HG02852 (cell line): ENCODE results near the gene SMYD4.
"Not testable (repeated sequence)": the region's sequence is repeated elsewhere in the genome, so short reads cannot be mapped to it uniquely, and the experiment has no call there.

Experiments
- ATAC-seq: cut with Tn5 transposase; IDR thresholded peaks from one replicate; pipeline ENCODE4 v1.9.1; 2021; ENCODE audit warnings: mild to moderate bottlenecking, moderate library complexity; ENCODE audit not compliant: unreplicated experiment

Gene SMYD4

GRCh38 chr17:1834380-1835149 is 4.9 kb upstream of the SMYD4 start:
- peak; percentile 53 for ATAC-seq

GRCh38 chr17:1830288-1830687 is 586 bp upstream of the SMYD4 start:
- ATAC-seq: no peak

- peak; percentile 11 for ATAC-seq
These were observed 498 bp downstream of the SMYD4 start for GRCh38 chr17:1829216-1829591.

GRCh38 chr17:1820528-1821252 is 9.0 kb downstream of the SMYD4 start:
- no peak for ATAC-seq

- ATAC-seq: no peak
These were observed 16.6 kb downstream of the SMYD4 start for GRCh38 chr17:1813088-1813487.

GRCh38 chr17:1810450-1811103 is 19.1 kb downstream of the SMYD4 start:
- no peak for ATAC-seq

- ATAC-seq: not testable (repeated sequence)
These were observed 19.9 kb downstream of the SMYD4 start for GRCh38 chr17:1809815-1810214.

- no peak for ATAC-seq
These were observed 21.1 kb downstream of the SMYD4 start for GRCh38 chr17:1808644-1809043.

- no peak for ATAC-seq
These were observed 21.8 kb downstream of the SMYD4 start for GRCh38 chr17:1807890-1808289.

GRCh38 chr17:1803280-1803679 is 26.4 kb downstream of the SMYD4 start:
- ATAC-seq: no peak

- ATAC-seq: no peak
These were observed 27.3 kb downstream of the SMYD4 start for GRCh38 chr17:1802429-1802828.

- ATAC-seq: no peak
These were observed 29.0 kb downstream of the SMYD4 start for GRCh38 chr17:1800712-1801111.

- no peak for ATAC-seq
These were observed 29.5 kb downstream of the SMYD4 start for GRCh38 chr17:1800240-1800639.

GRCh38 chr17:1797846-1798245 is 31.9 kb downstream of the SMYD4 start:
- not testable (repeated sequence) for ATAC-seq

- ATAC-seq: no peak
These were observed 32.4 kb downstream of the SMYD4 start for GRCh38 chr17:1797323-1797722.

GRCh38 chr17:1796800-1797199 is 32.9 kb downstream of the SMYD4 start:
- ATAC-seq: no peak

- ATAC-seq: no peak
These were observed 36.3 kb downstream of the SMYD4 start for GRCh38 chr17:1793447-1793806.

GRCh38 chr17:1792495-1793446 is 36.9 kb downstream of the SMYD4 start:
- no peak for ATAC-seq

GRCh38 chr17:1789936-1790335 is 39.8 kb downstream of the SMYD4 start:
- ATAC-seq: no peak

- no peak for ATAC-seq
These were observed 42.3 kb downstream of the SMYD4 start for GRCh38 chr17:1787301-1787902.
